ENCODE results near the gene ARHGAP44. TPM values are rescaled to one million over a fixed set of nuclear protein-coding genes. Genes with fewer than 3 reads are reported as not detected.
A peak's percentile ranks its signal among the peaks of the same experiment; 100 is the strongest.

The ARHGAP44 gene
- total and polyA plus RNA-seq, 2 of the 13 experiments (the other 11 are each of a cell fraction or from before 2014, with no cell fraction given): 0.79 to 3.1 TPM

DNA sequence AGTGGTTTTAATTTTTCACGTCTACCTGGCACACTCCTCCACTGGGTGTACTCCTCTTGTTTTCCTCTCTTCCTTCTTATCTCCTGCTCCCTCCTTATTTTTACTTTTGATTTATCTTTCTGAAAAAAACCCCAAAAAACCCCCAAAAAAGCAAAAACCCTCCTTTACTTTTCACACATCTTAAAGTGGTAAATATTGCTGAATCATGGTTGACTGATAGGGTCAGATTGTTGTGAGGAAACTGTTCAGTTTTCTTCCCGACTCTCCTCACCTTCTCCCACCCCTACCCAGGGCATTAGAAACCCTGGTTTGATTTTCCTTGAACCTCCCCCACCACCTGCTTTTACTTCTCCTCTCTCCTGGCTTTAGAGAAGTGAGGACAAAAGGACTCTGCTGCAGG, 25.4 kb downstream of the ARHGAP44 start:
- no peak overlapping the region for H2AFZ ChIP-seq (ENCODE audit: low read length)
- H3K4me3 ChIP-seq (replicated peaks in 1 of 3; ENCODE audit: insufficient read depth in 1 of 3, low read depth in 2 of 3, low read length in 3 of 3): no peak overlapping the region
- no peak for DNase-seq (ENCODE audit: low spot score)
- in situ Hi-C loops (cut with HindIII; ENCODE audit: extremely low pct_ligation_motif_present, low pct_unique_long_range_greater_than_20kb) (no loop called here), intact Hi-C loops (cut with micrococcal nuclease; ENCODE audit: unreplicated experiment) (no loop called here)
- TF ChIP-seq CCAR2 (optimal IDR thresholded peaks at IDR 0.05; ENCODE audit: low read depth, low read length) (no peak), MAFK (conservative IDR thresholded peaks at IDR 0.05 in 1 of 2, IDR thresholded peaks at IDR 0.05 in 1 of 2; ENCODE audit: low read length in 2 of 2) (0 out of 4 replicates have a peak, but pooled peaks of 1 of the 2 experiments have one; percentile 8), NFE2L2 (IDR thresholded peaks at IDR 0.05; ENCODE audit: low read length) (peak; percentile 71)
- no peak overlapping the region for H3K4me2 ChIP-seq (ENCODE audit: low read depth, low read length)
- no peaks in the 10 kb centered on the region for H3K4me1 ChIP-seq (ENCODE audit: insufficient read depth, low read length)
- no peak overlapping the region for H3K9ac ChIP-seq (ENCODE audit: insufficient read depth, low read depth, low read length)
- BruUV-seq (replicated peaks): no TSS peak
- WGBS (ENCODE audit: low lambda C conversion rate): 45% methylated on average over 2 of the region's 2 CpGs
- POLR2A ChIA-PET: no interaction called here
- CTCF ChIA-PET (ENCODE audit: low intra/inter-chr PET ratio, low total read pairs): no interaction called here
- ATAC-seq: no peak
- no peaks in the 10 kb centered on the region for H3K79me2 ChIP-seq (ENCODE audit: insufficient read depth, low read length)
- no peaks in the 10 kb centered on the region for H3K36me3 ChIP-seq (replicated peaks in 1 of 2; ENCODE audit: control insufficient read depth in 1 of 2, insufficient read depth in 2 of 2, low read length in 2 of 2)
- no peak for FAIRE-seq
- no peak overlapping the region for H3K27ac ChIP-seq (ENCODE audit: extremely low read length, insufficient read depth, low read length)
- peaks cover 22% of the 10 kb centered on the region; the same call in 1 of the 2 replicates for H3K9me3 ChIP-seq (ENCODE audit: low read length)
- H3K27me3 ChIP-seq (ENCODE audit: control insufficient read depth in 1 of 2, insufficient read depth in 2 of 2, low read length in 2 of 2): no peaks in the 10 kb centered on the region
- no peaks in the 10 kb centered on the region for H4K20me1 ChIP-seq (ENCODE audit: insufficient read depth, low read length)

DNA sequence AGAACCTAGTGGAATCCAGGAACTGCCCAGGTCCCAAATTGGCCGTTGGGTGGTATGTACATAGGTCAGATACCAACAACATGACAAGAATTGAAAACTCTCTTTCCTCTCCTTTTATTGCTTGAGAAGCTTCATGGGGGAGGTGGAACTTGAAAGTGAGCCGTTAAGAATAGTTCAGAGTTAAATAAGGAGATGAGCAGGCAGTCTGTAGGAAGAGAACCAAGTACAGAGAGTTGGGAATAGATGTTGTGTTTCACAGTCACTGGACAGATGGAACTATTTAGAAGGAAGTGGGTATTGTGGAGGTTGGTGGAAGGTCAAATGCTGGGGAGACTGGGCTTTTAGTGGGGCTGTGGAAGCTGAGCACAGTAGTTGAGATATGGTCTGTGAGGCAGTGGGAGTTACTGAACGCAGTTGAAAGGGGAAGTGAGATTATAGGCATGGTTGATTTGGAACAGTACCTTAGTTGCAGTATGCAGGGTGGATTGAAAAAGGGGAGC, 26.4 kb downstream of the ARHGAP44 start:
- Histone ChIP-seq H4K20me1 (ENCODE audit: insufficient read depth, low read length) (no peaks in the 10 kb centered on the region), H3K27me3 (ENCODE audit: control insufficient read depth in 1 of 2, insufficient read depth in 2 of 2, low read length in 2 of 2) (no peaks in the 10 kb centered on the region), H3K9me3 (ENCODE audit: low read length) (0 out of 2 replicates have a peak, but pooled peaks cover 15% of the 10 kb centered on the region), H3K36me3 (replicated peaks in 1 of 2; ENCODE audit: control insufficient read depth in 1 of 2, insufficient read depth in 2 of 2, low read length in 2 of 2) (no peaks in the 10 kb centered on the region), H3K4me3 (replicated peaks in 1 of 3; ENCODE audit: insufficient read depth in 1 of 3, low read depth in 2 of 3, low read length in 3 of 3) (no peak overlapping the region), H3K4me1 (ENCODE audit: insufficient read depth, low read length) (no peaks in the 10 kb centered on the region), H3K9ac (ENCODE audit: insufficient read depth, low read depth, low read length) (no peak overlapping the region), H2AFZ (ENCODE audit: low read length) (no peak overlapping the region), H3K4me2 (ENCODE audit: low read depth, low read length) (no peak overlapping the region), H3K27ac (ENCODE audit: extremely low read length, insufficient read depth, low read length) (no peak overlapping the region), H3K79me2 (ENCODE audit: insufficient read depth, low read length) (no peaks in the 10 kb centered on the region)
- FAIRE-seq (no peak), DNase-seq (ENCODE audit: low spot score) (no peak), ATAC-seq (no peak)
- in situ Hi-C loops (cut with HindIII; ENCODE audit: extremely low pct_ligation_motif_present, low pct_unique_long_range_greater_than_20kb): no loop called here
- WGBS (ENCODE audit: low lambda C conversion rate): 10% methylated on average over 3 of the region's 3 CpGs
- intact Hi-C loops (cut with micrococcal nuclease; ENCODE audit: unreplicated experiment): no loop called here
- POLR2A ChIA-PET: no interaction called here
- CTCF ChIA-PET (ENCODE audit: low intra/inter-chr PET ratio, low total read pairs): no interaction called here
- no TSS peak for BruUV-seq (replicated peaks)
- TF ChIP-seq, protein P1, sequence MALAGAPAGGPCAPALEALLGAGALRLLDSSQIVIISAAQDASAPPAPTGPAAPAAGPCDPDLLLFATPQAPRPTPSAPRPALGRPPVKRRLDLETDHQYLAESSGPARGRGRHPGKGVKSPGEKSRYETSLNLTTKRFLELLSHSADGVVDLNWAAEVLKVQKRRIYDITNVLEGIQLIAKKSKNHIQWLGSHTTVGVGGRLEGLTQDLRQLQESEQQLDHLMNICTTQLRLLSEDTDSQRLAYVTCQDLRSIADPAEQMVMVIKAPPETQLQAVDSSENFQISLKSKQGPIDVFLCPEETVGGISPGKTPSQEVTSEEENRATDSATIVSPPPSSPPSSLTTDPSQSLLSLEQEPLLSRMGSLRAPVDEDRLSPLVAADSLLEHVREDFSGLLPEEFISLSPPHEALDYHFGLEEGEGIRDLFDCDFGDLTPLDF (CRISPR knock-in tag; IDR thresholded peaks at IDR 0.05): no peak
- TF ChIP-seq TFDP1 (CRISPR knock-in tag; IDR thresholded peaks at IDR 0.05; ENCODE audit: borderline replicate concordance) (no peak), ZNF24 (IDR thresholded peaks at IDR 0.05) (no peak), ZNF205 (CRISPR knock-in tag; IDR thresholded peaks at IDR 0.05) (no peak), NFE2L1 (CRISPR knock-in tag; IDR thresholded peaks at IDR 0.05; ENCODE audit: borderline replicate concordance) (no peak), ZNF75D (CRISPR knock-in tag; IDR thresholded peaks at IDR 0.05; ENCODE audit: borderline replicate concordance) (no peak), POLR2AphosphoS5 (IDR thresholded peaks at IDR 0.05; ENCODE audit: low read depth, low read length) (no peak), ZBTB1 (CRISPR knock-in tag; IDR thresholded peaks at IDR 0.05; ENCODE audit: borderline replicate concordance) (no peak)
- TF ChIP-seq, protein P2, sequence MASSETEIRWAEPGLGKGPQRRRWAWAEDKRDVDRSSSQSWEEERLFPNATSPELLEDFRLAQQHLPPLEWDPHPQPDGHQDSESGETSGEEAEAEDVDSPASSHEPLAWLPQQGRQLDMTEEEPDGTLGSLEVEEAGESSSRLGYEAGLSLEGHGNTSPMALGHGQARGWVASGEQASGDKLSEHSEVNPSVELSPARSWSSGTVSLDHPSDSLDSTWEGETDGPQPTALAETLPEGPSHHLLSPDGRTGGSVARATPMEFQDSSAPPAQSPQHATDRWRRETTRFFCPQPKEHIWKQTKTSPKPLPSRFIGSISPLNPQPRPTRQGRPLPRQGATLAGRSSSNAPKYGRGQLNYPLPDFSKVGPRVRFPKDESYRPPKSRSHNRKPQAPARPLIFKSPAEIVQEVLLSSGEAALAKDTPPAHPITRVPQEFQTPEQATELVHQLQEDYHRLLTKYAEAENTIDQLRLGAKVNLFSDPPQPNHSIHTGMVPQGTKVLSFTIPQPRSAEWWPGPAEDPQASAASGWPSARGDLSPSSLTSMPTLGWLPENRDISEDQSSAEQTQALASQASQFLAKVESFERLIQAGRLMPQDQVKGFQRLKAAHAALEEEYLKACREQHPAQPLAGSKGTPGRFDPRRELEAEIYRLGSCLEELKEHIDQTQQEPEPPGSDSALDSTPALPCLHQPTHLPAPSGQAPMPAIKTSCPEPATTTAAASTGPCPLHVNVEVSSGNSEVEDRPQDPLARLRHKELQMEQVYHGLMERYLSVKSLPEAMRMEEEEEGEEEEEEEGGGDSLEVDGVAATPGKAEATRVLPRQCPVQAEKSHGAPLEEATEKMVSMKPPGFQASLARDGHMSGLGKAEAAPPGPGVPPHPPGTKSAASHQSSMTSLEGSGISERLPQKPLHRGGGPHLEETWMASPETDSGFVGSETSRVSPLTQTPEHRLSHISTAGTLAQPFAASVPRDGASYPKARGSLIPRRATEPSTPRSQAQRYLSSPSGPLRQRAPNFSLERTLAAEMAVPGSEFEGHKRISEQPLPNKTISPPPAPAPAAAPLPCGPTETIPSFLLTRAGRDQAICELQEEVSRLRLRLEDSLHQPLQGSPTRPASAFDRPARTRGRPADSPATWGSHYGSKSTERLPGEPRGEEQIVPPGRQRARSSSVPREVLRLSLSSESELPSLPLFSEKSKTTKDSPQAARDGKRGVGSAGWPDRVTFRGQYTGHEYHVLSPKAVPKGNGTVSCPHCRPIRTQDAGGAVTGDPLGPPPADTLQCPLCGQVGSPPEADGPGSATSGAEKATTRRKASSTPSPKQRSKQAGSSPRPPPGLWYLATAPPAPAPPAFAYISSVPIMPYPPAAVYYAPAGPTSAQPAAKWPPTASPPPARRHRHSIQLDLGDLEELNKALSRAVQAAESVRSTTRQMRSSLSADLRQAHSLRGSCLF (CRISPR knock-in tag; IDR thresholded peaks at IDR 0.05; ENCODE audit: borderline replicate concordance): no peak

All from HepG2 (cell line).